ENCODE data around the gene SAP30L. TPM values are rescaled to one million over a fixed set of nuclear protein-coding genes. Genes with fewer than 3 reads are reported as not detected.

Gene SAP30L
- total and polyA plus RNA-seq, 4 donors = 26.7 to 43.4 (median 34.7) TPM

- WGBS, 2 donors = 1% methylated on average over 60 to 87 of the region's 87 CpGs
- DNase-seq (peak; percentile 74 to 88), ATAC-seq (ENCODE audit: low FRiP score) (peak; percentile 47)
- Histone ChIP-seq H3K36me3 (ENCODE audit: control insufficient read depth in 1 of 2, insufficient read depth in 2 of 2, low read length in 1 of 2) (no peaks in the 10 kb centered on the region), H3K27me3 (ENCODE audit: control insufficient read depth in 1 of 2, insufficient read depth in 2 of 2, low read length in 1 of 2) (no peaks in the 10 kb centered on the region), H3K4me1 (ENCODE audit: control insufficient read depth in 1 of 2, insufficient read depth in 2 of 2, low read length in 2 of 2) (no peaks in the 10 kb centered on the region), H3K4me3 (ENCODE audit: low read length in 2 of 2) (peak overlapping the region; percentile 89 to 98), H3K9me3 (ENCODE audit: control insufficient read depth, low read length) (no peaks in the 10 kb centered on the region), H3K27ac (ENCODE audit: low read depth in 1 of 2, low read length in 2 of 2) (peak overlapping the region in 1 of 2 donors; percentile 30)
- intact Hi-C loops (cut with DNase I) = no loop called here
Measured at GRCh38 chr5:154446195-154447088, 645 bp downstream of the SAP30L start.

- no peaks in the 10 kb centered on the region for H3K4me1 ChIP-seq (ENCODE audit: control insufficient read depth in 1 of 2, insufficient read depth in 2 of 2, low read length in 2 of 2)
- peak overlapping the region; percentile 89 to 98 for H3K4me3 ChIP-seq (ENCODE audit: low read length in 2 of 2)
- no peak overlapping the region for H3K27ac ChIP-seq (ENCODE audit: low read depth in 1 of 2, low read length in 2 of 2)
- intact Hi-C loops (cut with DNase I) = no loop called here
- no peaks in the 10 kb centered on the region for H3K27me3 ChIP-seq (ENCODE audit: control insufficient read depth in 1 of 2, insufficient read depth in 2 of 2, low read length in 1 of 2)
- DNase-seq = no peak
- ATAC-seq (ENCODE audit: low FRiP score) = no peak
- H3K36me3 ChIP-seq (ENCODE audit: control insufficient read depth in 1 of 2, insufficient read depth in 2 of 2, low read length in 1 of 2) = peaks cover 0 to 3% of the 10 kb centered on the region in 2 donors
- WGBS, 2 donors = 1 to 2% methylated on average over 10 of the region's 10 CpGs
- H3K9me3 ChIP-seq (ENCODE audit: control insufficient read depth, low read length) = no peaks in the 10 kb centered on the region
Measured at GRCh38 chr5:154447089-154447725, 1.4 kb downstream of the SAP30L start.

- 87 to 93% methylated on average over 2 of the region's 2 CpGs for WGBS, 2 donors
- no peak for ATAC-seq (ENCODE audit: low FRiP score)
- H3K36me3 ChIP-seq (ENCODE audit: control insufficient read depth in 1 of 2, insufficient read depth in 2 of 2, low read length in 1 of 2) = peaks cover 3 to 8% of the 10 kb centered on the region in 2 donors
- DNase-seq = no peak
- H3K27ac ChIP-seq (ENCODE audit: low read depth in 1 of 2, low read length in 2 of 2) = no peak overlapping the region
- no peaks in the 10 kb centered on the region for H3K4me1 ChIP-seq (ENCODE audit: control insufficient read depth in 1 of 2, insufficient read depth in 2 of 2, low read length in 2 of 2)
- intact Hi-C loops (cut with DNase I) = no loop called here
- no peaks in the 10 kb centered on the region for H3K9me3 ChIP-seq (ENCODE audit: control insufficient read depth, low read length)
- H3K27me3 ChIP-seq (ENCODE audit: control insufficient read depth in 1 of 2, insufficient read depth in 2 of 2, low read length in 1 of 2) = no peaks in the 10 kb centered on the region
- H3K4me3 ChIP-seq (ENCODE audit: low read length in 2 of 2) = no peak overlapping the region
Measured at GRCh38 chr5:154449786-154450185, 4.0 kb downstream of the SAP30L start.

- H3K4me3 ChIP-seq (ENCODE audit: low read length in 2 of 2) = no peak overlapping the region
- no peaks in the 10 kb centered on the region for H3K9me3 ChIP-seq (ENCODE audit: control insufficient read depth, low read length)
- no peak overlapping the region for H3K27ac ChIP-seq (ENCODE audit: low read depth in 1 of 2, low read length in 2 of 2)
- no peak for ATAC-seq (ENCODE audit: low FRiP score)
- no peaks in the 10 kb centered on the region for H3K27me3 ChIP-seq (ENCODE audit: control insufficient read depth in 1 of 2, insufficient read depth in 2 of 2, low read length in 1 of 2)
- WGBS, 2 donors = 89 to 90% methylated on average over 8 of the region's 8 CpGs
- peaks cover 10 to 11% of the 10 kb centered on the region in 2 donors for H3K36me3 ChIP-seq (ENCODE audit: control insufficient read depth in 1 of 2, insufficient read depth in 2 of 2, low read length in 1 of 2)
- no peak for DNase-seq
- no peaks in the 10 kb centered on the region for H3K4me1 ChIP-seq (ENCODE audit: control insufficient read depth in 1 of 2, insufficient read depth in 2 of 2, low read length in 2 of 2)
- intact Hi-C loops (cut with DNase I) = no loop called here
Measured at GRCh38 chr5:154451957-154452356, 6.2 kb downstream of the SAP30L start.

GRCh38 chr5:154455585-154455984, 9.8 kb downstream of the SAP30L start:
- H3K4me1 ChIP-seq (ENCODE audit: control insufficient read depth in 1 of 2, insufficient read depth in 2 of 2, low read length in 2 of 2) = no peaks in the 10 kb centered on the region
- H3K27ac ChIP-seq (ENCODE audit: low read depth in 1 of 2, low read length in 2 of 2) = no peak overlapping the region
- H3K4me3 ChIP-seq (ENCODE audit: low read length in 2 of 2) = no peak overlapping the region
- intact Hi-C loops (cut with DNase I) = no loop called here
- no peak for DNase-seq
- WGBS, 2 donors = 87 to 88% methylated on average over 5 of the region's 5 CpGs
- peaks cover 16 to 17% of the 10 kb centered on the region in 2 donors for H3K36me3 ChIP-seq (ENCODE audit: control insufficient read depth in 1 of 2, insufficient read depth in 2 of 2, low read length in 1 of 2)
- no peaks in the 10 kb centered on the region for H3K27me3 ChIP-seq (ENCODE audit: control insufficient read depth in 1 of 2, insufficient read depth in 2 of 2, low read length in 1 of 2)
- H3K9me3 ChIP-seq (ENCODE audit: control insufficient read depth, low read length) = no peaks in the 10 kb centered on the region
- no peak for ATAC-seq (ENCODE audit: low FRiP score)

GRCh38 chr5:154456540-154456939, 10.7 kb downstream of the SAP30L start:
- no peak for ATAC-seq (ENCODE audit: low FRiP score)
- intact Hi-C loops (cut with DNase I) = no loop called here

GRCh38 chr5:154459015-154459414, 13.2 kb downstream of the SAP30L start:
- H3K27me3 ChIP-seq (ENCODE audit: control insufficient read depth in 1 of 2, insufficient read depth in 2 of 2, low read length in 1 of 2) = no peaks in the 10 kb centered on the region
- H3K4me1 ChIP-seq (ENCODE audit: control insufficient read depth in 1 of 2, insufficient read depth in 2 of 2, low read length in 2 of 2) = no peaks in the 10 kb centered on the region
- H3K9me3 ChIP-seq (ENCODE audit: control insufficient read depth, low read length) = no peaks in the 10 kb centered on the region
- no peak for DNase-seq
- H3K36me3 ChIP-seq (ENCODE audit: control insufficient read depth in 1 of 2, insufficient read depth in 2 of 2, low read length in 1 of 2) = peaks cover 10 to 12% of the 10 kb centered on the region in 2 donors
- ATAC-seq (ENCODE audit: low FRiP score) = no peak
- 65 to 68% methylated on average over 3 of the region's 3 CpGs for WGBS, 2 donors
- no peak overlapping the region for H3K27ac ChIP-seq (ENCODE audit: low read depth in 1 of 2, low read length in 2 of 2)
- H3K4me3 ChIP-seq (ENCODE audit: low read length in 2 of 2) = no peak overlapping the region
- intact Hi-C loops (cut with DNase I) = no loop called here

More at GRCh38 chr5:154456540-154456939, 10.7 kb downstream of the SAP30L start:
- no peaks in the 10 kb centered on the region for H3K4me1 ChIP-seq (ENCODE audit: control insufficient read depth in 1 of 2, insufficient read depth in 2 of 2, low read length in 2 of 2)
- H3K27me3 ChIP-seq (ENCODE audit: control insufficient read depth in 1 of 2, insufficient read depth in 2 of 2, low read length in 1 of 2) = no peaks in the 10 kb centered on the region
- DNase-seq = no peak
- H3K9me3 ChIP-seq (ENCODE audit: control insufficient read depth, low read length) = no peaks in the 10 kb centered on the region
- no peak overlapping the region for H3K4me3 ChIP-seq (ENCODE audit: low read length in 2 of 2)
- H3K36me3 ChIP-seq (ENCODE audit: control insufficient read depth in 1 of 2, insufficient read depth in 2 of 2, low read length in 1 of 2) = peaks cover 16 to 17% of the 10 kb centered on the region in 2 donors
- no peak overlapping the region for H3K27ac ChIP-seq (ENCODE audit: low read depth in 1 of 2, low read length in 2 of 2)
- WGBS, 2 donors = 91% methylated on average over 3 of the region's 3 CpGs

- no peaks in the 10 kb centered on the region for H3K27me3 ChIP-seq (ENCODE audit: control insufficient read depth in 1 of 2, insufficient read depth in 2 of 2, low read length in 1 of 2)
- WGBS, 2 donors = 95 to 98% methylated on average over 4 of the region's 4 CpGs
- no peaks in the 10 kb centered on the region for H3K9me3 ChIP-seq (ENCODE audit: control insufficient read depth, low read length)
- no peaks in the 10 kb centered on the region for H3K4me1 ChIP-seq (ENCODE audit: control insufficient read depth in 1 of 2, insufficient read depth in 2 of 2, low read length in 2 of 2)
- H3K27ac ChIP-seq (ENCODE audit: low read depth in 1 of 2, low read length in 2 of 2) = no peak overlapping the region
- no peak overlapping the region for H3K4me3 ChIP-seq (ENCODE audit: low read length in 2 of 2)
- no peak for ATAC-seq (ENCODE audit: low FRiP score)
- H3K36me3 ChIP-seq (ENCODE audit: control insufficient read depth in 1 of 2, insufficient read depth in 2 of 2, low read length in 1 of 2) = peaks cover 10 to 12% of the 10 kb centered on the region in 2 donors
- no peak for DNase-seq
- intact Hi-C loops (cut with DNase I) = no loop called here
Measured at GRCh38 chr5:154460172-154460571, 14.4 kb downstream of the SAP30L start.

All from aorta (tissue), 5 donors.